ENCODE data around the gene SLCO4A1. TPM values are rescaled to one million over a fixed set of nuclear protein-coding genes. Genes with fewer than 3 reads are reported as not detected.

The SLCO4A1 gene
- total and polyA plus RNA-seq, 2 donors (not counting 1 experiment from before 2014, with no cell fraction given) = 2.1 to 79.5 TPM

DNA sequence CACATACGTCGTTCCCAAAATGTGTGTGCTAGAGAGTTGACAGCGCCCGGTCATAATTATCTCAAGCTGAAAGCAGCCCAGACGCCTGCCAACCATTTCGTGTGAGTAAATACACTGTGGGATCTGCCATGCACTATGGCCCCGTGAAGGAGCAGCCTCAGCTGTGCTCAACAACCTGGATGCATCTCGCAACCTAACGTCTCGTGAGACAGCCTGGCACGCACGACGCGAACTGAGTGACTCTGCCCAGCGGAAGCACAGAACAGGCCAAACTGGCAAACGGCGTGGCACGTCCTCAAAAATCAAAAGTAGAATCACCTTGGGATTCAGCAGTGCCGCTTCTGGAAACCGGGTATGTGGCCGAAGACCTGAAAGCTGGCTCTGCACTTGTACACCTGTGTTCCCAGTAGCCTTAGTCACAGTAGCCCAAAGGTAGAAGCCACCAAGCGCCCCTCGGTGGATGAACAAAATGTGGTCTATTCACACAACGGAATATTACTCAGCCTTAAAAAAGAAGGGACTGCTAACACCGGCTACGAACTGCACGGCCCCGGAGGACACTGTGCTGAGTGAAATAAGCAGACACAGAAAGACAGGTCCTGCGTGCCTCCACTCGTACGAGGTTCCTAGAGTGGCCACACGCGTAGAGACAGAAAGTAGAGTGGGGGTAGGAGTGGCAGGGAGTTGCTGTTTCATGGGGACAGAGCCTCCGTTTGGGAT, 27.2 kb upstream of the SLCO4A1 start:
- H4K20me1 ChIP-seq (ENCODE audit: control insufficient read depth, insufficient read depth, low read length, poor library complexity, severe bottlenecking) = no peaks in the 10 kb centered on the region
- H3K27me3 ChIP-seq (replicated peaks in 1 of 4; ENCODE audit: control extremely low read depth in 1 of 4, control insufficient read depth in 3 of 4, insufficient read depth in 4 of 4, low read length in 3 of 4) = no peaks in the 10 kb centered on the region
- H3K9me3 Mint-ChIP-seq (ENCODE audit: insufficient read depth) = peaks cover 2% of the 10 kb centered on the region
- intact Hi-C loops (cut with micrococcal nuclease) = loop anchor here (5.0 kb wide), 1 partner anchor 192 kb away; no protein-coding TSS in a partner anchor
- no peaks in the 10 kb centered on the region for H3K36me3 ChIP-seq (replicated peaks in 1 of 2; ENCODE audit: control extremely low read depth in 1 of 2, control insufficient read depth in 1 of 2, extremely low read depth in 1 of 2, insufficient read depth in 2 of 2, low read length in 1 of 2)
- no peak overlapping the region for H3K4me2 ChIP-seq (replicated peaks; ENCODE audit: low read depth, low read length, poor library complexity, severe bottlenecking)
- H3K4me1 ChIP-seq (ENCODE audit: control insufficient read depth in 2 of 2, insufficient read depth in 2 of 2, low read length in 2 of 2) = peaks cover 31 to 33% of the 10 kb centered on the region in 2 donors
- no peak for DNase-seq
- no peak for ATAC-seq (ENCODE audit: low read depth)
- TF ChIP-seq EZH2 (IDR thresholded peaks at IDR 0.05; ENCODE audit: borderline replicate concordance, insufficient read depth, low read depth, low read length, poor library complexity, severe bottlenecking) = no peak
- TF ChIP-seq, protein P1, sequence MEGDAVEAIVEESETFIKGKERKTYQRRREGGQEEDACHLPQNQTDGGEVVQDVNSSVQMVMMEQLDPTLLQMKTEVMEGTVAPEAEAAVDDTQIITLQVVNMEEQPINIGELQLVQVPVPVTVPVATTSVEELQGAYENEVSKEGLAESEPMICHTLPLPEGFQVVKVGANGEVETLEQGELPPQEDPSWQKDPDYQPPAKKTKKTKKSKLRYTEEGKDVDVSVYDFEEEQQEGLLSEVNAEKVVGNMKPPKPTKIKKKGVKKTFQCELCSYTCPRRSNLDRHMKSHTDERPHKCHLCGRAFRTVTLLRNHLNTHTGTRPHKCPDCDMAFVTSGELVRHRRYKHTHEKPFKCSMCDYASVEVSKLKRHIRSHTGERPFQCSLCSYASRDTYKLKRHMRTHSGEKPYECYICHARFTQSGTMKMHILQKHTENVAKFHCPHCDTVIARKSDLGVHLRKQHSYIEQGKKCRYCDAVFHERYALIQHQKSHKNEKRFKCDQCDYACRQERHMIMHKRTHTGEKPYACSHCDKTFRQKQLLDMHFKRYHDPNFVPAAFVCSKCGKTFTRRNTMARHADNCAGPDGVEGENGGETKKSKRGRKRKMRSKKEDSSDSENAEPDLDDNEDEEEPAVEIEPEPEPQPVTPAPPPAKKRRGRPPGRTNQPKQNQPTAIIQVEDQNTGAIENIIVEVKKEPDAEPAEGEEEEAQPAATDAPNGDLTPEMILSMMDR (IDR thresholded peaks at IDR 0.05) = no peak
- peak overlapping the region; percentile 15 for H3K27ac Mint-ChIP-seq
- WGBS (ENCODE audit: insufficient coverage) = 94% methylated on average over 34 of the region's 34 CpGs
- peaks cover 3% of the 10 kb centered on the region for H3K27me3 Mint-ChIP-seq
- H3K4me1 Mint-ChIP-seq = peaks cover 36% of the 10 kb centered on the region
- no peak overlapping the region for H2AFZ ChIP-seq (ENCODE audit: insufficient read depth, low read depth, low read length, poor library complexity, severe bottlenecking)
- no peak overlapping the region for H3K4me3 ChIP-seq (ENCODE audit: control extremely low read depth in 1 of 5, extremely low read depth in 1 of 5, insufficient read depth in 1 of 5, low read depth in 2 of 5, low read length in 4 of 5)
- no peak overlapping the region for H3K9ac ChIP-seq (ENCODE audit: low read length)
- peaks cover 0 to 8% (median 0%) of the 10 kb centered on the region in 3 donors for H3K9me3 ChIP-seq (ENCODE audit: control extremely low read depth in 1 of 3, control insufficient read depth in 2 of 3, insufficient read depth in 1 of 3, low read length in 2 of 3)
- H3K27ac ChIP-seq (ENCODE audit: low read length in 2 of 2) = no peak overlapping the region
- ChIA-PET POLR2A (interaction anchor here (1.0 kb wide), 1 partner anchor 12 kb away, joined by 3 read pairs; no protein-coding TSS in a partner anchor), CTCF (no interaction called here)
- H3K79me2 ChIP-seq (ENCODE audit: control insufficient read depth, insufficient read depth, low read length) = no peaks in the 10 kb centered on the region
- no peak overlapping the region for H3K4me3 Mint-ChIP-seq

DNA sequence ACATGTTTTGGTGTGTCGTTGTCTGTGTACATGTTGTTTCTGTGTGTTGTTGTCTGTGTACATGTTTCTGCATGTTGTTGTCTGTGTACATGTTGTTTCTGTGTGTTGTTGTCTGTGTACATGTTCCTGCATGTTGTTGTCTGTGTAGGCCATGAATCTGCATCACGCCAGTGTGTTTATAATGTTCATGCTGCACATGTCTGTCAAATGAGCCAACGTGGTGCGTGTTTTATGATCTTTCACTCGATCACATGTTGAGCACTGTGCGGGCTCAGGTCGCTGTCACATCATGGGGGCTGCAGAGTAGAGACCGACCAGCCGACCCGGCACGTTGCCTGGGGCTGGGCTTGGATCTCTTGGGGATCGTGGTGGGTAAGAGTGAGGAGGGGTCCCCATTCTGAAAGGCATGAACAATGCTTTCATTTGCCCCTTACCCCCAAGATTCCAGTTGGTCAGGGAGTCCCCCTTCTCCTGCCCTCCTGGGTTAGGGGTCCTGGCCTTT, 26.5 kb upstream of the SLCO4A1 start:
- WGBS (ENCODE audit: insufficient coverage) = 97% methylated on average over 5 of the region's 12 CpGs
- CTCF ChIA-PET = interaction anchor here (0.8 to 3.6 kb wide), 3 partner anchors 10 to 116 kb away, joined by 3 to 65 read pairs (median 4); no protein-coding TSS in a partner anchor

More for the DNA sequence above, 26.5 kb upstream of the SLCO4A1 start:
- Histone ChIP-seq H3K4me2 (replicated peaks; ENCODE audit: low read depth, low read length, poor library complexity, severe bottlenecking) (no peak overlapping the region), H3K9ac (ENCODE audit: low read length) (no peak overlapping the region), H3K36me3 (replicated peaks in 1 of 2; ENCODE audit: control extremely low read depth in 1 of 2, control insufficient read depth in 1 of 2, extremely low read depth in 1 of 2, insufficient read depth in 2 of 2, low read length in 1 of 2) (no peaks in the 10 kb centered on the region), H3K9me3 (ENCODE audit: control extremely low read depth in 1 of 3, control insufficient read depth in 2 of 3, insufficient read depth in 1 of 3, low read length in 2 of 3) (peaks cover 0 to 6% (median 0%) of the 10 kb centered on the region in 3 donors), H3K27ac (ENCODE audit: low read length in 2 of 2) (no peak overlapping the region), H3K4me1 (ENCODE audit: control insufficient read depth in 2 of 2, insufficient read depth in 2 of 2, low read length in 2 of 2) (peaks cover 31 to 33% of the 10 kb centered on the region in 2 donors), H2AFZ (ENCODE audit: insufficient read depth, low read depth, low read length, poor library complexity, severe bottlenecking) (no peak overlapping the region), H3K4me3 (ENCODE audit: control extremely low read depth in 1 of 5, extremely low read depth in 1 of 5, insufficient read depth in 1 of 5, low read depth in 2 of 5, low read length in 4 of 5) (no peak overlapping the region), H3K27me3 (replicated peaks in 1 of 4; ENCODE audit: control extremely low read depth in 1 of 4, control insufficient read depth in 3 of 4, insufficient read depth in 4 of 4, low read length in 3 of 4) (no peaks in the 10 kb centered on the region), H4K20me1 (ENCODE audit: control insufficient read depth, insufficient read depth, low read length, poor library complexity, severe bottlenecking) (no peaks in the 10 kb centered on the region), H3K79me2 (ENCODE audit: control insufficient read depth, insufficient read depth, low read length) (no peaks in the 10 kb centered on the region)
- H3K27ac Mint-ChIP-seq = peak overlapping the region; percentile 15
- no peaks in the 10 kb centered on the region for H3K9me3 Mint-ChIP-seq (ENCODE audit: insufficient read depth)
- POLR2A ChIA-PET = interaction anchor here (0.8 kb wide), 1 partner anchor 9 kb away, joined by 4 read pairs; no protein-coding TSS in a partner anchor
- H3K4me1 Mint-ChIP-seq = peaks cover 36% of the 10 kb centered on the region
- DNase-seq (no peak), ATAC-seq (ENCODE audit: low read depth) (no peak)
- no peak overlapping the region for H3K4me3 Mint-ChIP-seq
- intact Hi-C loops (cut with micrococcal nuclease) = loop anchor here (2.0 to 5.0 kb wide), 2 partner anchors 192 to 313 kb away; partner anchors contain the start of gene ADRM1
- H3K27me3 Mint-ChIP-seq = no peaks in the 10 kb centered on the region
- TF ChIP-seq, protein P1 (IDR thresholded peaks at IDR 0.05) = no peak

All from B cell (primary cell).